HG02623 (cell line): ENCODE data around the gene ITGA8.
"Not testable (repeated sequence)": the region's sequence is repeated elsewhere in the genome, so short reads cannot be mapped to it uniquely, and the experiment has no call there.

ENCODE experiments used
- ATAC-seq: cut with Tn5 transposase; IDR thresholded peaks from one replicate; pipeline ENCODE4 v1.9.1; 2021; ENCODE audit warnings: moderate library complexity; ENCODE audit not compliant: unreplicated experiment

Gene ITGA8

DNA sequence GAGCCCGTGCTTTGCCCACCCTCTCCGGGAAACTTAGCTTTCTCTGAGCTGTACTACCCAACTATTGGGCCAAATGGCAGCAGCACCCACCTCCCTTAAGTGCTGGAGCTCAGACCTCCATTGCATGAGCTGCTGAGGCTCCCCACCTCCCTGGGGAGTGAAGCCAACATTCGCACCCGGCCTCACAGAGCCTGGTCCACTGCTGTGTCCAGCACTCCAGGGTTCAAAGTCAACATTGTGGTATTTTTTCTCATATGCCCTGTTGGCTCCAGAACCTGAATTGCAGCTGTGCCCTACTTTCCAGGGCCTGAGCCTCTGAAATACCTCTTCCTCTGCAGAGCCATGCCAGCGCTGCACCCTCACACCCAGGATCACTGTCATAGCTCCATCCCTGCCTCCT lies 29.7 kb downstream of the ITGA8 start:
- ATAC-seq = no peak

GRCh38 chr10:15684768-15685167 lies 35.0 kb downstream of the ITGA8 start:
- ATAC-seq = no peak

- ATAC-seq = no peak
These were observed 38.6 kb downstream of the ITGA8 start for GRCh38 chr10:15681076-15681475.

DNA sequence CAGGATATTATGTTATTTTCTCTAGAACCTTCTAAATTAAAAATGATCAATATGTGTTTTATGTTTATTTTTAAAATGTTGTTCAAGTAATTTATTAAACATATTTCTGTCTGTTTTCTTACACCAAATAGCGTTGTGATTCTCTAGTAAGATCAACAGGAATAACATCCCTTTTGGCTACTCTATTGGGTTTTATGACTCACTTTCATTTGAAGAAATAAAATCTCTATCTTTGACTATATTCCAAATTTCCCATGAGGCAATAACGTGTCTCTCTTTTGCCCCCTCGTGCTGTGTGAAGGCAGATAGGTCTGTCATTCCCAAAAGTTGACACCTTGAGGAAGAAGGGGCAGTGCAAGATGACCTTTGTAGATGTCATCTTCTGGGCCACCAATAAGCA lies 40.9 kb downstream of the ITGA8 start:
- ATAC-seq = no peak

GRCh38 chr10:15672469-15672868 lies 47.3 kb downstream of the ITGA8 start:
- ATAC-seq = no peak

- ATAC-seq = no peak
These were observed 48.8 kb downstream of the ITGA8 start for GRCh38 chr10:15670880-15671279.

- no peak for ATAC-seq
These were observed 58.1 kb downstream of the ITGA8 start for GRCh38 chr10:15661574-15661973.

DNA sequence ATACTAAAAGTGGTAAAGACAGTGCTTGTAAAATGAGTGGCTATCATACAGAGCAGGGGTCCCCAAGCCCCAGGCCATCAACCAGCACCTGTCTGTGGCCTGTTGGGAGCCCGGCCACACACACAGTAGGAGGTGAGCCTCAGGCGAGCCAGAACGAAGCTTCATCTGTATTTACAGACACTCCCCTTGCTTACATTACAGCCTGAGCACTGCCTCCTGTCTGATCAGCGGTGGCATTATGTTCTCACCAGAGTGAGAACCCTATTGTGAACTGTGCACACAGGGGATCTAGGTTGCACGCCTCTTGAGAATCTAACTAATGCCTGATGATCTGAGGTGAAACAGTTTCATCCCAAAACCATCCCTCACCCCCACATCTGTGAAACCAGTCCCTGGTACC lies 58.7 kb downstream of the ITGA8 start:
- ATAC-seq = no peak

DNA sequence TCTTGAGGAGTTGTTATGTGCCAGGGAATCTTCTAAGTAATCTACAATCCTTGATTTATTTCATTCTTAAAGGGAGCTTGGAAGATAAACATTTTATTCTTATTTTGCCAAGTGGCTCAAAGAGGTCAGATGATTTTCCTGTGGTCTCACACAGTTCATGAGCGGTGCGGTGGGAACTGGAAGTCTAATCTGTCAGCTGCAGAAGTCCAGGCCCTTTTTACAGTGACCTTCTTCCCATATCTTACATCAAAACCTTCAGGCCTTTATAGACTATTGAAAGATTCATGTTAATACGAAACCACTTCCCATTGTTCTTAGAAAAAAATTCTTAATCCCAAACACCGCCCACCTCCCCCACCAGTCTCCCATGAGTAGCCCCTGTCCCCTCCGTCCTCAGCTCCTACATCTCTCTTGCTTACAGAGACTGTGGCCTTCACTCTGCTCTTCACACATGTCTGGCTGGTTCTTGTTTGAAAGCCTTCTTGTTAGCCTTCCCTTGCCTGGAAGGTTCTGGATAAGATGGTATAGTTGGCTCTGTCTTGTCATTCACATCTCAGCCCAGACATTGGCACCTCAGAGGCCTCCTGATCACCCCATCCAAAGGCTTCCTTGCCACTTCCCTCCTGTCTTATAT lies 61.5 kb downstream of the ITGA8 start:
- ATAC-seq = no peak

DNA sequence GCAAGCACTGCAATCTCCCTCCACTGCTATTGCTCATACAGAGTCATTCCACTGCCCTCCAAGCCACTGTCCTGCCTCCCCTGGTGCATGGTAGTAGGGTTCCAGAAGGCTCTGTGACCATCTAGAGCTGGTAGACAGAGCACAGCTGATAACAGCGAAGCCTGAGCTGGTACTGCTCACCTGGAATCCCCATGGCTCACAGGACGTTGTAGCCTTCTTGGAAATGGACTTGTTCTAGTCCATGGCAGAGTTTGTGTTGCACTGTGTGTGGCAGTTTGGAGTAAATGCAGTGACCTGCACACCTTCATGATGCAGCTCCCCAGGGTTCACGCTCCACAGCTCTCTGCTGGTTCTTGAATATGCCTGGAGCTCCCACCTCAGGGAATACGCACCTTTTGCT lies 67.0 kb downstream of the ITGA8 start:
- ATAC-seq = no peak

- ATAC-seq = no peak
These were observed 67.6 kb downstream of the ITGA8 start for GRCh38 chr10:15652117-15652516.

- no peak for ATAC-seq
These were observed 68.5 kb downstream of the ITGA8 start for GRCh38 chr10:15651175-15651574.

DNA sequence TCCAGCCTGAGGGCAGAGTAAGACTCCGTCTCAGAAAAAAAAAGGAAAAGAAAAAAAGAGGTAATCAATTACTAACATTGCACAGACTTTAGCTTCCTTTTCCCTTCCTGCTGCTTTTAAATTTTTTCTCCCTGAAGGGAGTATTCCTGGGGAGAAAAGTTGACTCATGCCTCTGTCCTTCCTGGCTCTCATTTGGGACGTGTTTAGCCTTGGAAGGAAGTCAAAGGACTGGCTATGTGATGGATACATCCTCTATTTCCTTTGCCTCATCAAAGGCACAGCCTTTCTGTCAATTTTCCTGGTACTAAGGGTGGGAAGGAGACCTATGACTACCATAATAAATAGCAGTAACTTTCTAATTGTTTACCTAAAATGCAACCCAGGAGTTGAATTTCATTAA lies 77.6 kb downstream of the ITGA8 start:
- ATAC-seq = no peak

DNA sequence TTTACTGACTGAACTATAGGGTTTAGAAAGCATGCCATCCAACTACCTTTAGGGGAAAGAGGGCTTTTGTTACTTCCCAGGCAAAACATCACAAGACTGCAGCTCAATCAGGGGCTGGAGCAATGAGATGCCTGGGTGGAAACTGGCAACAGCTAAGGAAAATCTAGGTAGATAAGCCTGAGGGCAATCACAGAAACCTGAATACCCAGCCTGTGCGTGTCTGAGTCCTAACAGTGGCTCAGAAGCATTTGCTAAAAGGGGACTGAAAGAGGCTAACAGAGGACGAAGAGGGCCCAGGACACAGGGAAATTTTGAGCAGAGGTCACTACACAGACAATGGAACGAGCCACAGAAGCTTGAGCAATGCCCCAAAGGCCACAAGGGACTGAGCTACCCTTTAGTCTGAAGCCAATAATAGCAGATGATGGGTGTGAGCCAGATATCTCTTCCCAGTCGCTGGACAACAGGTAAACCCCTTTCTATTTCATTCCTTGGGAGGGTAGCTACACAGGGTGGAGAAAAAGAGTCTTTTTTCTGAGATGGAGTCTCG lies 79.1 kb downstream of the ITGA8 start:
- no peak for ATAC-seq

DNA sequence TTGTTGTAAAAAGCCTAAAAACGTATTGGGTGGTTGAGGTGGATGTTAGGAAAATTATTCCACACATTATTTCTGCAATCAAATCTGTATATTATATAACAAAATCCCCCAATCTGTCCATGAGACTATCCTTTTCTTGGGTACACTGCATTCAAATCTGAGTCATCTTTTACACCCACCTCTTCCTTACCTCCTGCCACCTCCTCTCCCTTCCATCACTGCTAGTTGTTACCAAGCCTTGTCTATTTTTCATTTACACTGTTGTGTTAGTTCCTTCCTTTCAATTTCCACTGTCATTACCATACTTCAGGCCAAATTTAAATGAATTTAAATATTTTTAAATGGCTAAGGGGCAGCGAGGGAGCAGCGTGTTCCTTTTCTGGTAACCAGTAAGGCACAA lies 83.3 kb downstream of the ITGA8 start:
- ATAC-seq = no peak

- ATAC-seq = no peak
These were observed 87.1 kb downstream of the ITGA8 start for GRCh38 chr10:15632456-15633091.

GRCh38 chr10:15631205-15631604 lies 88.5 kb downstream of the ITGA8 start:
- not testable (repeated sequence) for ATAC-seq

DNA sequence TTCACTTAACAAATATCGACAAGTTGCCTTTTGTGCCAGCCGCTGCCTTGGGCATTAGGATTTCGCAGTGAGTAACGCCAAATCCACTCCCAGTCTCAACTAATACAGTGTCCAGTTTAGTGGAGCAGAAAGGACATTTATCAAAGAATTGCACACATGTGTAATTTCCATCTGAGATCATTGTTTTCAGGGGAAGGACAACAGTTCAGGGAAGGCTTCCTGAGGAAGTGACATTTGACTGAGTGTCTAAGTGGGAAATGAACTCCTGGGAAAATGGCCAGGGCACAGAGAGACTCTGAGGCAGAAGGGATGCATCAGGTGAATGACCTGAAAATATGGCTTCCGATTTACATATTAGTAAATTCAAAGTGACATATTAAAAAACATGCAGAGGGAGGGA lies 89.4 kb downstream of the ITGA8 start:
- no peak for ATAC-seq

GRCh38 chr10:15627617-15628196 lies 92.0 kb downstream of the ITGA8 start:
- ATAC-seq = no peak

DNA sequence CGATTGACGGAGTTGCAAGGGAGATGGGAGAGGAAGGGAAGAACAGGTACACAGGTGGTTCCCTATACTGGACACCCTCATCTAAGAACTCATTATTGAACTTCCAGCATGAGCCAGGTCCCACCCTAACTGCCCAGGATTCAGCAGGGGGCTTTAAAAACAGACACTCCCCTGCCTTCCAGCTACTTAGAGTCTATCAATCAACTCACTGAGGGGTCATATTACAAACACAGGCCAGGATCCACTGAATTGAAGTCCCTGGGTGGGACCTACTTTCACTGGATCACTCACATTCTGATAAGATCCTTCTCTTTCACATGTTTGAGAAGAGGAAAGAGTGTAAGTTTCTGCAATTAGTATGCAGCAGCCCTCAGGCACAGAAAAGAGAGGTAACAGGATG lies 92.8 kb downstream of the ITGA8 start:
- ATAC-seq = no peak

- no peak for ATAC-seq
These were observed 94.5 kb downstream of the ITGA8 start for GRCh38 chr10:15625261-15625660.
